Stimulated activated CD8-positive, alpha-beta memory T cell treated with anti-CD3 and anti-CD28 coated beads, Interleukin-7, amount 100 ng/mL, for 1 hour (primary cell): ENCODE data around the gene RSPO1.
"Not testable (repeated sequence)": the region's sequence is repeated elsewhere in the genome, so short reads cannot be mapped to it uniquely, and the experiment has no call there.

Experiments
- DNase-seq, 2 donors: peaks; one replicate each; pipeline ENCODE4 v3.0.0-alpha.2; 2020; ENCODE audit warnings: low read depth in 2 of 2

The RSPO1 gene

GRCh38 chr1:37620707-37621106 is 14.0 kb downstream of the RSPO1 start:
- DNase-seq: no peak

DNA sequence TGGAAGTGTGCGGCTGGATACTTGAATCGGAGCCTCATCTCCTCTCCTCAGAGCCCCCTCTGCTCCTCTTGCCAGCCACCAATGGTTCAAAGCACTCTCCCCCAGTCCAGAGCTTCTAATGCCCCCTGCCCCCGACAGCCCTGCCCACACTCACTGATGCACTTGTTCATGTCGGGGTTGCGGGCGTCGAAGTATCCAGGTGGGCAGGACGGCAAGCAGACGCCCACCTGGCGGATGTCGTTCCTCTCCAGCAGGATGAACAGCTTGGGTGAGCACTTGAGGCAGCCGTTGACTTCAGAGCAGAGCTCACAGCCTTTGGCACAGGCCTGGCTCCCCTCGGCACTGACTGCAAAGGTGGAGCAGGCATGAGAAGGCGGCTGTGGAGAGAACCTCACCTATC is 18.4 kb downstream of the RSPO1 start:
- no peak for DNase-seq

DNA sequence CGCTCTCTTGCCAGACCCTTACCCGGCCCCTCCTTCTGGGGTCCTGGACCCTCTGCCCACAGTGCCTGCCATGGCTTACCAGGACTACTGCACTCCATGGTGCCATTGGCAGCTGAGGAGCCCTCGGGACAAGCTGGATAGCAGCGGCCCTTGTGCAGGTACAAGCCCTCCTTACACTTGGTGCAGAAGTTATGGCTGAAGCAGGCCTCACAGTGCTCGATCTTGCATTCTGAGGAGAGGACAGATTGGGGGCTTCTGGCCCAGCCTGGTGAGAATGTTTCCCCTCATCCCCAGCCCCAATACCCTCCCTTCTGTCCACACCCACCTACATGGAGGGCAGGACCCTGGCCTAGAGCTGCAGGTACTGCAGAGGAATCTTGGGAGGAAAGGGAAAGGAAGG is 20.6 kb downstream of the RSPO1 start:
- no peak for DNase-seq

- no peak for DNase-seq
Observed at GRCh38 chr1:37612186-37612585, 22.5 kb downstream of the RSPO1 start.

DNA sequence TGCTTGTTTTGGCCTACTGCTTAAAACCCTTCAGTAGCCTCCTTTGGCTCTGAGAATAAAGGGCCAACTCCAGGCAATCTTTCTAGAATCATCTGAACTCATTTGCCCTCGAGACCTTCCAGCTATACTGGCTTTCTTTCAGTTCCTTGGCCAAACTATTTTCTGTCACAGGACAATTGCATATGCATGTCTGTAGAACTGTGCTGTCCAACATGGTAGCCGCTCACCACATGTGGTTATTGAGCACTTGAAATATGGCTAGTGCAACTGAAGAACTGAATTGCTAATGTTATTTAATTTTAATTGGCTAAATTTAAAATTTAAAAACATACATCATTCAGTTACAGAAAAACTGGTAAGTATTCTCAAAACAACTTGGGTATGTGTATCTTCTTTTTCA is 24.7 kb downstream of the RSPO1 start:
- no peak for DNase-seq

DNA sequence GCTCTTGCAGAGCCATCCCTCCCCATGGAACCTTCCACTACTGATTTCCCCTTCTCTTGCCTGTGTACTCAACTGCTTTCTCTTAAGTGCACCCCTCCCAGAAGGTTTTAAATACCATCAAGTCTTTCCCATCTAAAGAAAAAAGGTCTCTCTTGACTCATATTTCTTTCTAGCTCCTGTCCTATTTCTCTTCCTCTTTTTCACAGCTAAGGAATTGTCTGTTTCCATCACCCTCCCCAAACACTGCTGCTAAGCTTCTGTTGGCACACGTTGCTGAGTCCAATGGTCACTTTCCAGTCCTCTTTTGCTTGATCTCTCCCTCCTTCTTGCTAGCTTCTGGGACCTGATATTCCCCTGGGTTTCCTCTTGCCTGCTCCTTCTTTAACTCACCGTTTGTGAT is 25.7 kb downstream of the RSPO1 start:
- no peak for DNase-seq

- DNase-seq: no peak
Observed at GRCh38 chr1:37606481-37607263, 28.0 kb downstream of the RSPO1 start.

GRCh38 chr1:37605806-37606474 is 28.8 kb downstream of the RSPO1 start:
- no peak for DNase-seq

DNA sequence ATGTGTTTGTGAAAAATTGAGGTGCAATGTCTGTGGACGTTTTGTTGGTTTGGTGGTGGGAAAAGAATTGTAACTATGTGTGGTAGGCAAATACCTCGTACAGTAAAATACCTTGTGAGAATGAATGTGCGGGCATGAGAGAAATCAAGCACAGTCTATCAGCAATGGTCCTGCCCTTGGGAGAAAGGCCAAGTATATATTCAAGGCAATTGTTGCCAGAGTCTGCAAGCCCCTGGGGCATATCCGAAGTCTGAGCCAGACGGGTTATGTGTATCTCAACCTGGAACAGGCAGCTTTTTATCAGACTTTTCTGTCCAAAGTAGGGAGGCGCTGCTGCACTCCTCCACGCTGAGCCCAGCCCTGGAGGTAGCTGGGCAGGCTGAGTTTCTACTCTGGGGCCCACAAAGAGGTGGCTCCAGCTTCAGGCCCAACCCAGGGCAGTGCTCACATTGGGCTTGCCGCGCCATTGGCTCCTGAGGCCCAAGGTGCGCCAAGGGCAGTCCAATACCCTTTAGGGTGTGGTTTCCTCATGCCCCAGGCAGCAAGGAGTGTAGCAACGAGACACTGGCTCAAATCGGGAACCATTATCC is 29.5 kb downstream of the RSPO1 start:
- DNase-seq: no peak

DNA sequence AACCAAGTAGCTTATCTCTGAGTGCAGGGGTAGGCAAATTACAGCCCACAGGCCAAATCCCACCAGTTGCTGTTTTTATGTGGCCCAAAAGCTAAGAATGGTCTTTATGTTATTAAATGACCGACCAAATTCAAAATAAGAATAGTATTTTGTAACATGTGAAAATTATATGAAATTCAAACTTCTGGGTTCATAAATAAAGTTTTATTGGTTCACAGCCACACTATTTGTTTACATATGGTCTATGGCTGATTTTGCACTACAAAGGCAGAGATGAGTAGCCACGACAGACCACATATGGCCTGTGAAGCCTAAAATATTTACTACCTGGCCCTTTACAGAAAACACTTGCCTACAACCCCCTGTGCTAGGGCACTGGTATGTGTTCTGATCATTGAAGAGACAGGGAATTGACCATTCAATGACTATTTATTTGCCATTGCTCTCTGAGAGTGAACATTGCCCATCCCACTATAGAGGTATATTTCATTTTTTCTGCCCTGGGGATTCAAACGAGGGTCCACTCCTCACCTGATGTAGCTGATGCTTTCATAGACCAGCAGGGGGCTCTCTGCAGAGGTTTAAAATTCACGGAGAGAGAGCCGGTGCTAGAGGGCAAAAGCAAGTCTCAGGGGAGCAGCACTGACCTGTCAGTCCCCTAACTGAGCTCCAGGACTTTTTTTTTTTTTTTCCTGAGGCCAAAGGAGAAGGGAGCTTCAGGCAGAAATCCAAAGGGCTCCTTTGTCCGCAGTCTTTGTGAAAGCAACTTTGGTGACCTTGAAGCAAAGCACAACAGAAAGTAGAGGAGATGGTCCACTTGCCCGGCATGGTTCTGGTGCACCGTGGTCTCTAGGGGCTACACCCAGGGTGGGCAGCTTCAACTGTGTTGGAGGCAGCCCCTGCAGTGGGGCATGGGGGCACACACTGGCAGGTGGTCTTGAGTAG is 31.7 kb downstream of the RSPO1 start:
- no peak for DNase-seq

GRCh38 chr1:37601441-37601840 is 33.3 kb downstream of the RSPO1 start:
- DNase-seq: no peak

DNA sequence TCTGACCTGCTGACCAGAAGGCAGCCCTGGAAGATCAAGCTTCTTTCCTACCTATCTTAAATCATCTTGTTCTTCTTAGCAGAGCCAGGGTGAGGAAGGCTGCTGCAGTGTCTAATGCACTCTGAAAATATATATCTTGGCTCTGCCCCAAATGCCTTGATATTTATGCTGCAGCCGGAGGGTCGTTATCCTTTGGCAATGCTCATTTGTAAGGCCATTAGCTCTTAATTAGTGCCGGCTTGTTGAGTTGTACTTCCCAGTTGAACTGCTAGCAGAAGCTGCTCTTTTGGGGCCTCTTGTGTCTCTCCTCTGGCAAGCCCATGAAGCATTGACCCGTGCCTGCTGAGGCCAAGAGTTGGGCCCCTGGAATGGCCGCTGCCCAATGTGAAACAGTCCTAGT is 34.8 kb downstream of the RSPO1 start:
- no peak for DNase-seq

DNA sequence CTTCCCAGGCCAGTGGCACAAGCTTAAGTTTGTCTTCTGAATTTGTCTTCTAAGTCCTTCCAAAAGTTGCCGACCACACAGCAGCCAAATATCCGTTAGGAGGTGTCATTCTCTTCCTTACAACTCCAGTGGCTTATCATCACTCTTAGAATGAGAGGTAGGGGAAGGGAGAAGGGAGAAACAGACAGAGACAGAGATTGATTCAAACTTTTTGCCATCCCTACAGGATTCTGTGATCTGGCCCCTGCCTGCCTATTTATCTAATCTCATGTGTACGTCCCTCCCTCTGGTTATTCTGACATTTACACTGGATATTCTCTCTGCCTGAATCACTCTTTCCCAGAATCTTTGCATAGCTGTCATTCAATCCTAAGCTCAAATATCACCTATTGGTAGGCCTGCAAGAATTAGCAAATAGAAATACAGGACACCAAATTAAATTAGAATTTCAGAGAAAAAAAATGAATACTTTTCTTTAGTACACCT is 38.5 kb downstream of the RSPO1 start:
- no peak for DNase-seq

GRCh38 chr1:37595440-37596181 is 39.1 kb downstream of the RSPO1 start, which contains the start of gene GNL2:
TSS of gene GNL2 (minus strand) at chr1:37595937. CDS start at chr1:37595822, 115 bp downstream.
- peak; percentile 91 to 93 for DNase-seq

DNA sequence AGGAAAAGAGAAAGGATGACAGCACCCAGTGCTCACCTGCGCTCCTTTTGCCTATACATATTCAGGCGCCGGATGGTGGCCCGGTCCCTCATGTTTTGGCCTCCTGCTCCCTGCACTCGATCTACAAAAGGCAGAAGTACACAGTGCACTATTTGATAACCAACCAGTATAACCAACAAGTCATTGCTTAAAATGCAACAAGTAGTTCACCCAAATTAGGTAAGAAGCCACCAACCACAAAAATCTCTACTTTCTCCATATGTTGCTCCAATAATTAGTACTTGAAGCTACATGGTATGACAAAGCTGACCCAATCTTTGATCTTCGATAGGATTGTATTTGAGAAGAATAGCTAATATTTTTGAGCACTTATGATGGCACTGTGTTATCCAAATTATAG is 41.0 kb downstream of the RSPO1 start:
- DNase-seq: no peak

- DNase-seq: no peak
Observed at GRCh38 chr1:37588939-37589338, 45.8 kb downstream of the RSPO1 start.

- DNase-seq: not testable (repeated sequence)
Observed at GRCh38 chr1:37584544-37584943, 50.1 kb downstream of the RSPO1 start.

DNA sequence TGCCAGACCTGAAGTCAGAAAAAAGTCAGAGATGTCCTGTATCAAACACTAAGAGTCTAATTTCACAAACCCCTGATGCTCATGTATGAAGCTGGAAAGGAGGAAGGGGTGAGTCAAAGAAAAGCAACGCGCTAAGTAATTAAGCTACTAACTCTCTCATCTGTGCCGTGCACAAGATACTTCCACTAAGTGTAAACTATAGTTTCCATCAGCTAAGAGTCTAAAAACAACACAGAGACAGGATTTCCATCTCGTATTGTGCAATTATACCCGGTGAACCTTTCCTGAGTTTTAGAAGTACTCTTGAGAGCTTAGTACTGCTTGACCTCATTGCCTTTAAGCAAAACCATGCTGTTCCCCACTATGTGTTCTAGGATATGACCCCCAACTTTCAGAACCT is 59.0 kb downstream of the RSPO1 start:
- DNase-seq: no peak

GRCh38 chr1:37574834-37575480 is 59.7 kb downstream of the RSPO1 start:
- no peak for DNase-seq

DNA sequence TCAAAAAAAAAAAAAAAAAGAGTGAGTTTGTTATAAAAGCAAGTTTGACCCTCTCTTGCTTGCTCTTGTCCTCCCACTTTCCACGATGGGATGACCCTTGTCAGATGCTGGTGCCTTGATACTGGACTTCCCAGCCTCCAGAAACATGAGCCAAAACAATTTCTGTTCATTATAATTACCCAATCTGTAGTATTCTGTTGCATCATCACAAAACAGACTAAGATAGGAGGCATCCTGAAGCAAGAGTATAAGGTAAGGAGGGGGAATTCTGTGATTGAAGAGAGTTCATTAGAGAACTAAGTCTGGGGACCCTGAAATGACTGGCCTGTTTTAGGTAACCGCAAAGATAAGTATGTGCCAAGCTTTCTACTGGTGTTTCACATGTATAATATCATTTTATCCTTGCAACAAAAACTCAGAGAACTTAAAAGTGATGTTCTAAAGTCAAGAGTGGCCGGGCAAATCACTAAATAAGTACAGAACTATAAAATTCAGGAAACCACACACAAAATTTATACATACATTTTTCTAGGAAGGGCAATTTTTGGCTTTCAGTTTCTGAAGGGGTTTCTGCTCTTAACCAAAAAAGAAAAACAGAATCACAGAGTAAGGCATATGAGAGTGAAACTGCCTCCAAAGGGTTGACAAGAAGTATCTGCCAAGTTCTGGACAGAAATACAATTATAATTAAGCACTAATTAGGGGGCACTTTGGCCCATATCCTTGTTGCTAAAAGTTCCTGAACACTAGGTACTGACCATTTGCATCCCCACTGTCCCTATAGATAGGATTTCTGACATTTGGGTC is 64.0 kb downstream of the RSPO1 start:
- no peak for DNase-seq
